HG03378 (cell line): ENCODE measurements around the gene SBNO1.

Source experiments
- ATAC-seq: cut with Tn5 transposase; IDR thresholded peaks from one replicate; pipeline ENCODE4 v1.9.1; 2021; ENCODE audit warnings: mild to moderate bottlenecking, moderate library complexity; ENCODE audit not compliant: unreplicated experiment

Gene SBNO1

DNA sequence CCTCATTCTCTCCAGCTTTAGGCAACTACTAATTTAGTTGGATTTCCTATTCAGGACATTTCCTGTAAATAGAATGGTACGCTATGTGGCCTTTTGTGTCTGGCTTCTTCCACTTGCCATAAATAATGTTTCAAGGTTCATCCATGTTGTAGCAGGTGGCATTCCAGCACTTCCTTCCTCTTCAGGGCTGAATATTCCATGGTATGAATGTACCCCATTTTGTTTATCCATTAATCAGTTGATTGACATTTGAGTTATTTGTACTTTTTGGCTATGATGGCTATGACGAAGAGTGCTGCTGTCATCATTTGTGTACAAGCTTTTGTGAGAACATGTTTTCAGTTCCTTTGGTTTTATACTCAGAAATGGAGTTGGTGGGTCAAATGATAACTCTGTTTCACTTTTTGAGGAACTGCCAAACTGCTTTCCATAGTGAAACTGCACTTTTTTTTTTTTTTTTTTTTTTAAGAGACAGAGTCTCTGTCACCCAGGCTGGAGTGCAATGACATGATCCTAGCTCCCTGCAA lies 86.5 kb downstream of the SBNO1 start:
- peak; percentile 82 for ATAC-seq

GRCh38 chr12:123273166-123273565 lies 91.5 kb downstream of the SBNO1 start:
- ATAC-seq: no peak

- ATAC-seq: no peak
Measured at GRCh38 chr12:123271001-123271668, 93.5 kb downstream of the SBNO1 start.

DNA sequence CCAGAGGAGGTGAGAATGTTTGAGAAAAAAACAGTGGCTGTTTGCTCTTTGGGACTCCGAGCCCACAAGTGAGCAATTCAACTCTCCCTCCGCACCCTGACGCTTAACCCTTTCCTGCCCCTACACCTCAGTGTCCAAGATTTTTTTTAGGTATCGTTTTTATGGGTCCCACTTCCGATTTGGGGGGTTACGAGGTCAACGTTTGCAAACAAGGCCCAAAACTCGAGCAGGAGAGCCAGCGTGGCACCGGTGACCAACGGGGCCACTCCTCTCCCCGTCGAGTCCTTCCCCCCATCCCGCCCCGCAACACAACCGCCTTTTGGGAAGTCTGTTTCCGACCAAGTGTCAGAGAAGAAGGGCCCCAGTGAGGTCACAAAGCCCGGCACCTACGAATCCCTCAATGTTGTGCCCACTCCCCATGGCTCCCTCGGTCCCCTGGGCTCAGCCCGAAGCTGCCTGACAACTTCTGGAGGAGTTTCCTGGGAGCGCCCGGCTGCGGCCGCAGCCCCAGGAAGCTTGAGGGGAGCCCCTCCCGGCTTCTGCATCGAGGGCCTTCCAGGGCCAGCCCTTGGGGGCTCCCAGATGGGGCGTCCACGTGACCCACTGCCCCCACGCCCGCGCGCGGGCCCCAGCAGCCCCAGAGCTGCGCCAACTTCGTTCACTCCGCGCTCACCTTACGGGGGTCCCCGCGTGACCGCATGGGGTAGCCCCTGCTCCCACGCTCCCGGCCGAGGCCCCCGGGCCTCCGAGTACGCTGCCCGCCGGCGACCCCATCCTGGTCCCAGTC lies 94.2 kb downstream of the SBNO1 start:
- no peak for ATAC-seq

DNA sequence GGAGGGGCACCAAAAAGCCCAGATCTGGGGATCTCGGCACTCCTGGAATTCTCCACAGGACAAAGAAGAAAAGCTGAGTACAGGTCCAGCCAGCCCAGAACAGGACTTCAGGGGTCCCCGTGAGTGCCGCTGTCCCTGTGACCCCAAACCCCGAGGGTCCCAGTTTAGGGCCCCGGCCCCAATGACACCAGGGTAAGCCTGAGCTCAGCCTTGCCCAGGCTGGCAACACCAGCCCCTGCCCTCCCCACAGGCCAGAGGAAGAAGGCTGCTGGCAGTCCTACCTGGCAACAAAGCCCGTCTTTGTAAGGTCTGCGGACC lies 94.8 kb downstream of the SBNO1 start:
- ATAC-seq: no peak

DNA sequence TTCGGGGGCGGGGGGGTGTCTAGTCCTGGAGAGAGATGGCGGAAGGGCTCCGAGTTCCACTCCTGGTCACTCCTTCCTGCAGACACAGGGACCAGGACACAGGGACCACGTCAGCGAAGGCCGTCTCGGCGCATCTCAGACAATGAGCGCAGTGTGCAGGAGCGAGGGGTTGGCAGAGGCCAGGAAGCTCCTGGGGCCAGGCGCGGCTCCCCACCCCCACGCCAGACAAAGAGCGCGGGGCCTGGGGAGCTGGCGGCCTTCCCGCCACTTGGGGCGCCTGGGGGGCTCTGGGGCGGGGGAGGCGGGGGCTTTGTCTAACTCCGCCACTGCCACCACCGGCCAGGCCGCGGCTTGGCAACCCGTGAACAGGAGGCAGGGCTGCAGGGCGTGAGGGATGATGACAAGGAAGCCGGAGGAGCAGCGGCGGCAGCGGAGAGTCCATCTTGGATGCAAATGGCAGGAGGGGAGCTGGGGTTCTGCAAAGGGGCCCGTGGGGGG lies 95.2 kb downstream of the SBNO1 start:
- no peak for ATAC-seq

DNA sequence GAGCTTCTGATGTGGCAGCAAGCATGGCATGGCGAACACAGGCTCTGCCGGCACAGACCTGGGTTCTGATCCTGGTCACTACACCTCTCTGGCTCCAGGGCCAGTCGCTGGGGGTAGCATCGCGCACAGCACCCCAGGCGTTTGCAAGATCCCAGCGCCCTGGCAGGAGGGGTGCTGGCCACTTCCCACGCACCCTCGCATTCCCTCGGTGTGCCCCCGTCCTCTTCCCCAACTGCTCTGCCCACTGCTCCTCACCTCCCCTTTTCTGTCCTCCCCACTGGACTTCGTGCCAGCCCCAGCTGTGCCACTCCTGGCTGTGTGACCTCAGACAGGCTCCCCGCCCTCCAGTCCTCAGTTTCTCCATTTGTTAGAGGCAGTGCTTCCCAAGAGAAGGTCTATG lies 95.8 kb downstream of the SBNO1 start:
- ATAC-seq: no peak

GRCh38 chr12:123267991-123268843 lies 96.4 kb downstream of the SBNO1 start:
- no peak for ATAC-seq

DNA sequence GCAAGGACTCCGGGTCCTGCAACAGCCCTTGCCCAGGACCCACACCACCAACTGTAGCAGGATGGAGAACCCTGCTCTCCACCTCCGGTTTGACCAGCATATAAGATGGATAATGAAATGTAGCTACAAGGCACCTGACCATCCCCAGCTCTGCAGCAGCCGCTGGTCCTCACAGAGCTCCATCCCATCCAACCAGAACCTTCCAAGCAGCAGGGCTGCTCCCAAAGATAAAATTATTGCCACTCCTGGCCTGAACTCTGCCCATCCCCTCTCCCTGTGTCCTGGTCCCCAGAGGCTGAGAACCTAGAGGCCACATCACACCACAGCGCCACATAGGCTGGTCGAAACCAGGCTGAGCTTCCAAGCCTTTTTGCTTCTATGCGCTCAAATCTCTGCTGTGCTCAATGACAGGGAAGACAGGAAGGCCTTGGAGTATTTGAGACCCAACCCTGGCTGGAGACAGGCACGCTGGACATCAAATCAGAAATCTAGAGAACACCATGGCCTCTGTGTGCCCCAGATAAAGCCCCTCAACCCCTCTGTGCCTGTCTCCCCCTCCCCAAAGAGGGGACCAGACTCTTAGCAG lies 97.2 kb downstream of the SBNO1 start:
- ATAC-seq: no peak

DNA sequence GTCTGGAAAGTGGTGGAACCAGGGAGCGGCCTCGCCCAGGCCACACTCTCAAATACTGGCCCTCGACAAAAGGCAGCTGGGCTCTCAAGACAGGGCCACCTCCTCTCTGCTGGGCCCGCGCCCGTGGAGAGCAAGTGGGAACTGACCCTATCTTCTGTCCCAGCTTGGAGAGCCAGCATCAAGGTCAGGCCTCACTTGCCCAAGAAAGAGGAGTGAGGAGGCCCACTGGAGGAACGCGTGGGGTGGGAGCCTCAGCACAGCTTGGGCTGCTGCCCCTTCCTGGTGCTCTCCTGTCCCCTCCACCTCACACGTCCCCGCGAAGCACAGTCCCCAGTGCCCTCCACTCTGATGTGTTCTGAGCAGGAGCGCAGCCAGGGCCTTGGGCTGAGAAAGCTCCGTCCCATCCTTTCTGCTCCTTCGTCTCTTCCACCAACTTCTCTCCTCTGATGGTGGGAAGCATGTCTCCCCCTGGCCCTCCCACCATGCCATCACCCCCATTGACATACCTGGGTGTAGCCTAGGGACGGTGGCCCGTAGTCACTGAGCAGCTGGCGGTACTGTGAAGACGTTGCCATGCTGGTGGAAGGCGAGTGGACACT lies 97.9 kb downstream of the SBNO1 start:
- no peak for ATAC-seq

- no peak for ATAC-seq
Measured at GRCh38 chr12:123265851-123266678, 98.6 kb downstream of the SBNO1 start.

GRCh38 chr12:123264642-123265041 lies 100.0 kb downstream of the SBNO1 start:
- ATAC-seq: no peak

GRCh38 chr12:123263196-123263817 lies 101.3 kb downstream of the SBNO1 start:
- ATAC-seq: no peak

- no peak for ATAC-seq
Measured at GRCh38 chr12:123261196-123261595, 103.5 kb downstream of the SBNO1 start.

DNA sequence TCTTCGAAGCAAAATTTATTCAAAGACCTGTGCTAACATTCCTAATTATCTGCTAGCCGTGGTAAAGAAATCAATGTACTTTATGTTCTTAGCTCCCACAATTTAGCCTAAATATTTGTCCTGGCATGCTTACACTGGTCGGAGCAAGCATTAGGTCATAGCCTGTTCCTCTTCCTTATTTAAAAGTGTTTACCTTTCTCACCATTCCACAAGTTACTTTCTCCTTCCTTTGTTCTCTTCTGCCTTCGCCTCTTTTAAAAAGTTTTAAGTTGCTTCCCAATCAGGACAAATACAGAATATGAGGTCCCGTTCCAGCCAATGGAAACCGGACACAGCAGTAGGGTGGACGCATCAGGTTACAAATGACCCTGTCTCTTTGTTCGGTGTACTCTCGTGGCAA lies 104.6 kb downstream of the SBNO1 start:
- ATAC-seq: no peak

DNA sequence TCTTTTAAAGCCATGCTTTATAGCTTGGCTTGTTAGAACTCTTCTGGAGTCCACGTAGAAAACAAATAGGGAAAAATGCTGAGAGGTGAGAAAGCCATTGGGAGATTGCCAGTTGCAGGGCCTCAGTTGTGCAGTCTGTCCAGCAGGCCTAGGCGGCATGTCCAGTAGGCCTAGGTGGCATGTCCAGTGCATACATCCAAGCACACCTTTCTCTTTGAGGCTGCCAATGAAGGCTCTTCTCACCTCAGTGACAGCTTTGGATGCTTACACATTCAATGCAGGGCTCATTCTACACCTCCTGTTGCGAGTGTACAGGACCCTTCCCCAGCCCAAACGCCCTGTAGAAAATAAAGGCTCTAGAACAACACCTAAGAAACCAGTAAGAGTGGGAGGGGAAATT lies 106.1 kb downstream of the SBNO1 start:
- ATAC-seq: no peak

DNA sequence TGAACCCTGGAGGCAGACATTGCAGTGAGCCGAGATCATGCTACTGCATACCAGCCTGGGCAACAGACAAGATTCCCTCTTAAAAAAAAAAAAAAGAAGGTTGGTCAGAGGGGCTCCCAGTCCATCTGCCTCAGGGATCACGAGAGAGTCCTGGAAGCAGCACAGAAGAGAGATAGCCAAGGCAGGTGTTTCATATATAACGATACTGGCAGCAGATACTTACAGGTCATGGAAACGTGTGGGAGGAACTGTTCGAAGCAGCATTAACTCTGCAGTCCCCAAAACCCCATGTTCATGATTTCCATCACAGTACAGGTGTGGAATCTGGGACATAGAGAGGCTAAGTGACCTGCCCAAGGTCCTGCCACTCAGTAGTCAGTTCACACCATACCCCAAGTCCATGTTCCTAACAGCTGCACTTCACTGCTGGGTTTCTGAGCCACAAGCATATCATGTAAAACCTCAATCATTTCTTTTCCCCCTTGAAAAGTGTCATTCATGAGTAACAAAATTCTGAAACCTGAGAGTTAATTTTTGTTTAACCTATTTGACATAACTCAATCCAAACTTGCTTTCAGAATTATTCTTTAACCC lies 109.7 kb downstream of the SBNO1 start:
- no peak for ATAC-seq

DNA sequence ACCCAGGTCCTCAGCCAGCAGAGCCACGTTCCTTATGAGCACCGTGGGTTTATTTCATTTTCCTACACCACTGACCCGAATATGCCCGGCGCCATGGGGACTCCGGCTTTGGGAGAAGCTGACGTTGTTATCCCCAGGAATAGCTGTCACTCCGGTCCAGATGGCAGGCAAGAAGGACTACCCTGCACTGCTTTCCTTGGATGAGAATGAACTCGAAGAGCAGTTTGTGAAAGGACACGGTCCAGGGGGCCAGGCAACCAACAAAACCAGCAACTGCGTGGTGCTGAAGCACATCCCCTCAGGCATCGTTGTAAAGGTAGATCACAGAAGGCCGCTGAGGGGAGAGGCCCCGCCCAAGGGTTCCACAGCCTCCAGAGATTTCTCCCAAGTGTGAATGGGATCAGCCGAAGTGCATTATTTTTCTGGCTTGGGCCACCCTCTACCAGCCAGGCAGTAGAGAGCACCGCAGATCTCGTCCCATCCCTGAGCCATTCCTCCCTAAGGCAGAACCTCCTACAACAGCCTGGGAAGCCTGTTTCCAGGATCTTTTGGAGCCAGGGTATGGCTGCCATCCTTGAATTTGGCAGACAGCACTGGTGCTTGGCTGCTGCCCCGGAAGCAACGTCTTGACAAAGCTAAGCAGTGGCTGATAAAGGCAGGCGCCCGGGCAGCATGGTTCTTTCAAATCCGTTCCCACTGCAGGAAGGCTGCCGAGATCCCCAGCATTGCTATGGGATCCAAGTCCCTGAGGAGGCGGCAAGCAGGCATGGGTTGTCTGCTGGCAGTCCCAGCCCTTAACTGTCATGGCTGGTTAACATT lies 110.8 kb downstream of the SBNO1 start:
- ATAC-seq: no peak
